HG03039 (cell line): Measurements from ENCODE around the gene MYO7B.

ENCODE experiments used
- ATAC-seq: cut with Tn5 transposase; IDR thresholded peaks from one replicate; pipeline ENCODE4 v1.9.1; 2021; ENCODE audit warnings: mild to moderate bottlenecking, moderate library complexity; ENCODE audit not compliant: unreplicated experiment

The MYO7B gene

GRCh38 chr2:127646487-127647241 is 111.2 kb downstream of the MYO7B start:
- ATAC-seq = no peak

- no peak for ATAC-seq
Measured at GRCh38 chr2:127647242-127648190, 112.0 kb downstream of the MYO7B start.

- no peak for ATAC-seq
Measured at GRCh38 chr2:127648321-127648720, 112.8 kb downstream of the MYO7B start.

- no peak for ATAC-seq
Measured at GRCh38 chr2:127649100-127649611, 113.7 kb downstream of the MYO7B start.

- peak; percentile 49 for ATAC-seq
Measured at GRCh38 chr2:127649684-127650040, 114.2 kb downstream of the MYO7B start.

- ATAC-seq = no peak
Measured at GRCh38 chr2:127650041-127650784, 114.7 kb downstream of the MYO7B start.

- ATAC-seq = no peak
Measured at GRCh38 chr2:127650785-127651380, 115.4 kb downstream of the MYO7B start.

GRCh38 chr2:127651381-127651809 is 115.9 kb downstream of the MYO7B start:
- ATAC-seq = no peak

GRCh38 chr2:127651971-127652550 is 116.6 kb downstream of the MYO7B start:
- ATAC-seq = no peak

GRCh38 chr2:127652786-127653357 is 117.4 kb downstream of the MYO7B start:
- ATAC-seq = no peak

GRCh38 chr2:127653421-127654083 is 118.1 kb downstream of the MYO7B start:
- no peak for ATAC-seq

GRCh38 chr2:127654084-127654837 is 118.8 kb downstream of the MYO7B start:
- no peak for ATAC-seq

- no peak for ATAC-seq
Measured at GRCh38 chr2:127654838-127655175, 119.3 kb downstream of the MYO7B start.

- no peak for ATAC-seq
Measured at GRCh38 chr2:127655209-127656073, 120.0 kb downstream of the MYO7B start.

GRCh38 chr2:127656569-127657231 is 121.2 kb downstream of the MYO7B start:
- ATAC-seq = no peak

GRCh38 chr2:127657232-127657595 is 121.7 kb downstream of the MYO7B start:
- no peak for ATAC-seq

GRCh38 chr2:127658146-127658545 is 122.7 kb downstream of the MYO7B start:
- no peak for ATAC-seq
